RWPE1 (cell line): ENCODE data around the gene ATP8A2.

Experiments
- CTCF ChIA-PET: fragments of 350-600 bp; sonication (Branson Sonifier 250); formaldehyde crosslinking; extraction: SDS; loops from one replicate; lab custom pipeline; 2021; lab: Yijun Ruan, JAX
- POLR2A ChIA-PET: fragments of 400-600 bp; formaldehyde crosslinking; extraction: SDS; loops from one replicate; lab custom pipeline; 2020; ENCODE audit warnings: antibody characterized with exemption; ENCODE audit not compliant: low non-redundant PET; lab: Yijun Ruan, JAX
- DNase-seq: peaks from one replicate; pipeline ENCODE4 v3.0.0; 2012; ENCODE audit warnings: low spot score
- H3K27ac ChIP-seq: fragments of 450-650 bp; 2 replicates; pipeline ENCODE4 v1.5.1; 2017
- TF ChIP-seq, protein P1 (sequence below): fragments of 450-650 bp; conservative IDR thresholded peaks from 2 replicates; pipeline ENCODE4 v1.5.1; 2017; ENCODE audit warnings: low read depth, mild to moderate bottlenecking

The ATP8A2 gene

DNA sequence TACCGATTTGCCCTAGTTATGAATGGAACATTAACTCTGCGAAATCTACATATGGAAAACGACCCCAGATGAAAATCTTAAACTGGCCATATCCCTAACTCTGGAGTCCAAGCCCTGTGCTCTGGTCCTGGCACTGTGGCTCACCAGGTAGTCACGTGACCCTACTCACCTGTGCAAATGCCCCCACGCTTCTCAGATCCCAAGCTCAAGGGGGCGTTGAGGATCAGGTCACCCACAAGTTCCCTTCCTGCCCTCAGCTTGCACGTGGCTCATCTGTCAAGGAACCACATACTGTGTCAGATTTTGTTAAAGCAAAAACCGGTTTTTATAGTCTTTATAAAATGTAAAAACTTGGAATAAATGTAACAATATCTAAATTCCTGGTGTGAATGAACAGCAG is 356.0 kb downstream of the ATP8A2 start:
- no peak for DNase-seq
- CTCF ChIA-PET: interaction anchor here (0.6 kb wide), 1 partner anchor 344 kb away, joined by 3 read pairs; no protein-coding TSS in a partner anchor
- POLR2A ChIA-PET: no interaction called here
- H3K27ac ChIP-seq: no peak overlapping the region
- TF ChIP-seq, protein P1, sequence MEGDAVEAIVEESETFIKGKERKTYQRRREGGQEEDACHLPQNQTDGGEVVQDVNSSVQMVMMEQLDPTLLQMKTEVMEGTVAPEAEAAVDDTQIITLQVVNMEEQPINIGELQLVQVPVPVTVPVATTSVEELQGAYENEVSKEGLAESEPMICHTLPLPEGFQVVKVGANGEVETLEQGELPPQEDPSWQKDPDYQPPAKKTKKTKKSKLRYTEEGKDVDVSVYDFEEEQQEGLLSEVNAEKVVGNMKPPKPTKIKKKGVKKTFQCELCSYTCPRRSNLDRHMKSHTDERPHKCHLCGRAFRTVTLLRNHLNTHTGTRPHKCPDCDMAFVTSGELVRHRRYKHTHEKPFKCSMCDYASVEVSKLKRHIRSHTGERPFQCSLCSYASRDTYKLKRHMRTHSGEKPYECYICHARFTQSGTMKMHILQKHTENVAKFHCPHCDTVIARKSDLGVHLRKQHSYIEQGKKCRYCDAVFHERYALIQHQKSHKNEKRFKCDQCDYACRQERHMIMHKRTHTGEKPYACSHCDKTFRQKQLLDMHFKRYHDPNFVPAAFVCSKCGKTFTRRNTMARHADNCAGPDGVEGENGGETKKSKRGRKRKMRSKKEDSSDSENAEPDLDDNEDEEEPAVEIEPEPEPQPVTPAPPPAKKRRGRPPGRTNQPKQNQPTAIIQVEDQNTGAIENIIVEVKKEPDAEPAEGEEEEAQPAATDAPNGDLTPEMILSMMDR: no peak

- POLR2A ChIA-PET: no interaction called here
- CTCF ChIA-PET: no interaction called here
- H3K27ac ChIP-seq: no peak overlapping the region
- TF ChIP-seq, protein P1: no peak
- DNase-seq: no peak
These were observed 357.4 kb downstream of the ATP8A2 start for GRCh38 chr13:25729201-25729600.

DNA sequence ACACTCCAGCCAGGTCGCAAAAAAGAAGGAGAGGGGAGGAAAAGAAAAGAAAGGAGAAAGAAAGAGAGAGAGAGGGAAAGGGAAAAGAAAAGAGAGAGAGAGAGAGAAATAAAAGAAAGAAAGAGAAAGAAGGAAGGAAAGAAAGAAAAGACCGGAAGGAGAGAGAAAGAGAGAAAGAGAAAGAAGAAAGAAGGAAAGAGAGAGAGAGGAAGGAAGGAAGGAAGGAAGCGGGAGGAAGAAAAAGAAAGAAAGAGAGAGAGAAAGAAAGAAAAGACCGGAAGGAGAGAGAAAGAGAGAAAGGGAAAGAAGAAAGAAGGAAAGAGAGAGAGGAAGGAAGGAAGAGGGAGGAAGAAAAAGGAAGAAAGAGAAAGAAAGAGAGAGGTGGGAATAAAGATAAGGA is 359.3 kb downstream of the ATP8A2 start:
- no peak overlapping the region for H3K27ac ChIP-seq
- CTCF ChIA-PET: no interaction called here
- POLR2A ChIA-PET: no interaction called here
- TF ChIP-seq, protein P1: no peak
- no peak for DNase-seq

- TF ChIP-seq, protein P1: no peak
- DNase-seq: no peak
- ChIA-PET POLR2A (no interaction called here), CTCF (no interaction called here)
- H3K27ac ChIP-seq: no peak overlapping the region
These were observed 359.8 kb downstream of the ATP8A2 start for GRCh38 chr13:25731536-25731935.

DNA sequence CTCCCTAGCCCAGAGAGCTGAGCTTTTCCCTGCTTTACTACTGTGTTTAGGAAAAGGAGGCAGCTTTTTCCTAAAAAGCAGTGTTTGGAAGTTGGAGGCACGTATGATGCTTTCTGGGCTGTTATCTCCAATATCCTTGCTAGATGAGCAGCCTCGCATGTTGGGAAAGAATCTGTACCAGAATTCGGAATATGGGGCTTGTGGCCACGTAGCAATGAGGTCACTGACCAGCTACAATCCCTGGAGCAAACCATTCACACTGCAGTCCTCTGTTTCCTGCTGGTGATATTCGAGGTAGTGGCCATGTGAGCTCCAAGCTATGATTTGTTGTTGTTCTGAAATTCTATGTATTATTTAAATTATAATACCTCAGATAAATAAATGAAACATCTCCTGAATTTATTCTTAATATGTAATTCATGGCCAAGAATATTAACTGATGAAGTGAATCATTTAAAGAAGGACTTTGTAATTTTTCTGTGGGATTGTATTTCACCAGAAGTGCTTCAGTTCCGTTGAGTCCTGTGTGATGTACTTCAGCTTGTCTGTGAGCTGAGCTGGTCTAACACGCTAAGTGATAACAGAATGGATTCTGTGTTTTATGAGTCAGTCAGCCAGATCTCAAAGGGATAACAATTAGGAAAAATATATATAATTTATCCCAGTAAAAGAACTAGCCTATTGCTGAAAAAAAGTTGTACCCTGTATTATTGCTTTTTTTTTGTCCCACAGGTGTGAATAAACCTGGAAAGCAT is 360.5 kb downstream of the ATP8A2 start:
- no peak for DNase-seq

DNA sequence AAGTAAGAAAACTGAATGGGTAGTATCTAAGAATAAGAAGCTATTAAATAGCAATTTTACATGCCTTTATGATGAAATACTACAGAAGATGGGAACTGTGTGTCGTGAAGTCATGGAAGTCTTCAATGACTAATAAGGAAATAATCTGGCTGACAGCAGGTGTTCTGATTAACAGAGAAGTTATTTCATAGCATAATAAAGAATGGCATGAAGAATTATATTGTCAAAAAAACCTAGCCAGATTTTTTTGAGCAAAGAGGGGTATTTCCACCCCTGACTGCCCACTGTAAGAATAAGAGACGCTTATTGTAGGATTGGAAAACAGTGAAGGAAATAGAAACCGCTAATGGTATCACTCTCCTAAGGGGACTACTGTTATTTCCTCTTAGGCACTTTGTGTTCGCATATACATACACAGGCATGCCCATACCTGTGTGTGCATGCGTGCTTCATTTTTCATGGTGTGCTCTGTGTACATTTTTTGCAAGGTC is 361.3 kb downstream of the ATP8A2 start:
- ChIA-PET POLR2A (no interaction called here), CTCF (interaction anchor here (0.7 kb wide), 1 partner anchor 317 kb away, joined by 4 read pairs; no protein-coding TSS in a partner anchor)
- TF ChIP-seq, protein P1: no peak
- H3K27ac ChIP-seq: no peak overlapping the region
- peak; percentile 78 for DNase-seq

More for the DNA sequence above, 360.5 kb downstream of the ATP8A2 start:
- ChIA-PET CTCF (interaction anchor here (0.7 kb wide), 1 partner anchor 318 kb away, joined by 4 read pairs; no protein-coding TSS in a partner anchor), POLR2A (no interaction called here)
- no peak overlapping the region for H3K27ac ChIP-seq
- TF ChIP-seq, protein P1: no peak
